Smooth muscle cell (in vitro differentiated cells): ENCODE results near the gene GDNF. TPM values are rescaled to one million over a fixed set of nuclear protein-coding genes. Genes with fewer than 3 reads are reported as not detected.

Experiments
- DNase-seq: peaks from one replicate; lab custom pipeline; 2025; ENCODE audit not compliant: unreplicated experiment; lab: John Stamatoyannopoulos, UW
- H2AFZ ChIP-seq: fragments of 200-600 bp; sonication (generic); 2 replicates; pipeline ENCODE4 v1.6.0; 2016; ENCODE audit warnings: antibody characterized with exemption, low read depth, mild to moderate bottlenecking
- H3F3A ChIP-seq: fragments of 200-600 bp; sonication (generic); 2 replicates; pipeline ENCODE4 v1.6.0; 2017; ENCODE audit warnings: antibody characterized with exemption, low read depth
- H3K27ac ChIP-seq: fragments of 200-600 bp; sonication (generic); 2 replicates; pipeline ENCODE4 v1.5.1; 2016; ENCODE audit warnings: low read depth, mild to moderate bottlenecking
- H3K27me3 ChIP-seq: fragments of 200-600 bp; sonication (generic); 2 replicates; pipeline ENCODE4 v1.6.1; 2016; ENCODE audit warnings: low read depth, mild to moderate bottlenecking
- H3K36me3 ChIP-seq: fragments of 200-600 bp; sonication (generic); 2 replicates; pipeline ENCODE4 v1.5.1; 2016; ENCODE audit warnings: low read depth
- H3K4me1 ChIP-seq: fragments of 200-600 bp; sonication (generic); 2 replicates; pipeline ENCODE4 v1.5.1; 2016; ENCODE audit warnings: low read depth
- H3K4me2 ChIP-seq: fragments of 200-600 bp; sonication (generic); 2 replicates; pipeline ENCODE4 v1.6.0; 2016; ENCODE audit warnings: mild to moderate bottlenecking
- H3K4me3 ChIP-seq: fragments of 200-600 bp; sonication (generic); 2 replicates; pipeline ENCODE4 v1.5.1; 2016; ENCODE audit warnings: mild to moderate bottlenecking
- H3K79me2 ChIP-seq: fragments of 200-600 bp; sonication (generic); 2 replicates; pipeline ENCODE4 v1.6.0; 2016; ENCODE audit warnings: low read depth, mild to moderate bottlenecking
- H3K9ac ChIP-seq: fragments of 200-600 bp; sonication (generic); 2 replicates; pipeline ENCODE4 v1.6.0; 2016; ENCODE audit warnings: low read depth
- H3K9me3 ChIP-seq: fragments of 200-600 bp; sonication (generic); replicated peaks from 2 replicates; pipeline ENCODE4 v1.5.1; 2016; ENCODE audit warnings: low read depth
- H4K20me1 ChIP-seq: fragments of 200-600 bp; sonication (generic); 2 replicates; pipeline ENCODE4 v1.6.0; 2016; ENCODE audit warnings: low read depth
- WGBS: methylation state at CpG from one replicate; pipeline ENCODE4 v1.1.7; 2016; ENCODE audit warnings: low lambda C conversion rate; 5-methylcytosine and 5-hydroxymethylcytosine counted together
- polyA plus RNA-seq: library from polyadenylated mRNA; unstranded; fragments of >200 nt; fragmentation: Nextera tagmentation; extraction: Ambion mirVana; gene quantifications from 2 replicates; pipeline ENCODE4 v1.2.1, GENCODE V29; 2016
- total RNA-seq: library from RNA; depleted of rRNA; stranded (reverse); fragments of >200 nt; gene quantifications from 2 replicates; pipeline ENCODE4 v1.2.3, GENCODE V29; 2014
- TF ChIP-seq, protein P1 (sequence below): fragments of 200-600 bp; sonication (generic); IDR thresholded peaks from 2 replicates; pipeline ENCODE4 v1.5.1; 2017; ENCODE audit warnings: borderline replicate concordance, mild to moderate bottlenecking, antibody characterized with exemption; ENCODE audit not compliant: insufficient read depth, poor library complexity, severe bottlenecking

Gene GDNF
- total and polyA plus RNA-seq, 2 experiments from 2014 or later = 12.9 to 18.8 TPM

DNA sequence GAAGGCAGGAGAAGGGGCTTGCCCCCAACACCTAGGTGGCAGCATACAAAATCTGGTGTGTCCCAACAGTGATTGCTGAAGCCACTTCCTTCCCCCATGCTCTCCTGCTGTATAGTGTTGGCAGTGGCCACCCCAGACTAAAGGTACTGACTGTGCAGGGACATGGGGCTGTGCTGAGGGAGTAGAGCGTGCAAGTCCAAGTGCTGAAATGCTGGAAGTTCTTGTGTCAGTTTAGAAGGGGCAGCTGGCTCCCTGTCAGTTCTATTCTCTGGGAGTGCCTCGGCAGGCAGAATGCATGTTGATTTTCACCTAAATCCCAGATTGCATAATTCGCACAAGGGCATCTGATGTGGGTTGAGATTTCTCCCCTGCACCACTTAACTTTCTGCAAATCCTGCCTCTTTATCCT lies 68.6 kb downstream of the GDNF start:
- Histone ChIP-seq H3K4me2 (peak overlapping the region; percentile 49), H3F3A (peaks cover 13% of the 10 kb centered on the region), H3K79me2 (no peaks in the 10 kb centered on the region), H3K4me1 (no peaks in the 10 kb centered on the region), H3K9ac (peak overlapping the region; percentile 1), H3K36me3 (no peaks in the 10 kb centered on the region), H3K27ac (peak overlapping the region; percentile 80), H3K27me3 (no peaks in the 10 kb centered on the region), H3K9me3 (no peaks in the 10 kb centered on the region), H3K4me3 (no peak overlapping the region), H2AFZ (no peak overlapping the region), H4K20me1 (no peaks in the 10 kb centered on the region)
- TF ChIP-seq, protein P1, sequence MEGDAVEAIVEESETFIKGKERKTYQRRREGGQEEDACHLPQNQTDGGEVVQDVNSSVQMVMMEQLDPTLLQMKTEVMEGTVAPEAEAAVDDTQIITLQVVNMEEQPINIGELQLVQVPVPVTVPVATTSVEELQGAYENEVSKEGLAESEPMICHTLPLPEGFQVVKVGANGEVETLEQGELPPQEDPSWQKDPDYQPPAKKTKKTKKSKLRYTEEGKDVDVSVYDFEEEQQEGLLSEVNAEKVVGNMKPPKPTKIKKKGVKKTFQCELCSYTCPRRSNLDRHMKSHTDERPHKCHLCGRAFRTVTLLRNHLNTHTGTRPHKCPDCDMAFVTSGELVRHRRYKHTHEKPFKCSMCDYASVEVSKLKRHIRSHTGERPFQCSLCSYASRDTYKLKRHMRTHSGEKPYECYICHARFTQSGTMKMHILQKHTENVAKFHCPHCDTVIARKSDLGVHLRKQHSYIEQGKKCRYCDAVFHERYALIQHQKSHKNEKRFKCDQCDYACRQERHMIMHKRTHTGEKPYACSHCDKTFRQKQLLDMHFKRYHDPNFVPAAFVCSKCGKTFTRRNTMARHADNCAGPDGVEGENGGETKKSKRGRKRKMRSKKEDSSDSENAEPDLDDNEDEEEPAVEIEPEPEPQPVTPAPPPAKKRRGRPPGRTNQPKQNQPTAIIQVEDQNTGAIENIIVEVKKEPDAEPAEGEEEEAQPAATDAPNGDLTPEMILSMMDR = no peak
- no peak for DNase-seq
- WGBS = 19% methylated on average over 3 of the region's 3 CpGs

DNA sequence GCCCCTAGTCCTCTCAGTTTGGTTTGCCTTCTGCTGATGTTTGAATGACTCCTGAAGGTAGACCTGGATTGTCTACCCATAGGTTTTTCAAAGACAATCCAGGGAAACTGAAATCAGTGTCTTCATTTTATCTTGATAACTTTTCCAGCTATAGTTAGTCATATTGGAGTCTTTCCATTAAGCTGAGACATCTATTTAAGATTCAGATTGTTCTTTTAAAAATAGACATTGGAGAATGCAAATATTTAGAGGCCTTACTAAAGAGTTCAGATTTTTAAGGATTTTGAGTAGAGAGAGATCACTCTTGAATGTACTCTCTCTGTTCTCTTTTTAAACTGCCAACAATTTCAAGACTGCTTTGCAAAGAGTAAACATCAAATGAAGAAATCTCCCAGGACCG lies 69.1 kb downstream of the GDNF start:
- Histone ChIP-seq H3K4me1 (no peaks in the 10 kb centered on the region), H3K9ac (peak overlapping the region; percentile 1), H3K9me3 (no peaks in the 10 kb centered on the region), H3K27ac (peak overlapping the region; percentile 80), H3K4me2 (peak overlapping the region; percentile 49), H3K36me3 (no peaks in the 10 kb centered on the region), H2AFZ (no peak overlapping the region), H3K27me3 (no peaks in the 10 kb centered on the region), H3K4me3 (no peak overlapping the region), H4K20me1 (no peaks in the 10 kb centered on the region), H3F3A (peaks cover 9% of the 10 kb centered on the region), H3K79me2 (no peaks in the 10 kb centered on the region)
- DNase-seq = no peak
- TF ChIP-seq, protein P1 = no peak
- 69% methylated on average over 1 of the region's 1 CpG for WGBS

DNA sequence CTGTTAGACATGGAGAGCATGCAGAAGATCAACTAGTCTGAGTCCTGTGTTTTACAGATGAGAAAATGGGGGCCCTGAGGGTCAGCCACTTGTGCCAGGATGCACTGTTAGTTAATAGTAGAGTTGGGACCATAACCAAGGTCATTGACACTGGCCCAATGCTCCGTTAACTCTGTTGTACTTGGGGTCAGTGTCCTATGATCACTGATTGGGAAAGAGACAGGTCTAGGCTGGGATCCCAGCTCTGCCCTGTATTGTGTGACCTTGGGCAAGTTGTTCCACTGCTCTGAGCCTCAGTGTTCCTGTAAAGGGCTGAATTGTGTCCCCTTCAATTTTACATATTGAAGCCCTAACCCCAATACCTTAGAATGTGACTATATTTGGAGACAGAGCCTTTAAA lies 70.0 kb downstream of the GDNF start:
- WGBS = 92% methylated on average over 1 of the region's 1 CpG
- Histone ChIP-seq H3K4me1 (no peaks in the 10 kb centered on the region), H3K79me2 (no peaks in the 10 kb centered on the region), H3K9me3 (no peaks in the 10 kb centered on the region), H3K9ac (no peak overlapping the region), H4K20me1 (no peaks in the 10 kb centered on the region), H3K4me3 (no peak overlapping the region), H3K36me3 (no peaks in the 10 kb centered on the region), H3K4me2 (no peak overlapping the region), H3F3A (peaks cover 7% of the 10 kb centered on the region), H3K27ac (peak overlapping the region; percentile 80), H3K27me3 (no peaks in the 10 kb centered on the region), H2AFZ (no peak overlapping the region)
- no peak for DNase-seq
- TF ChIP-seq, protein P1 = no peak

DNA sequence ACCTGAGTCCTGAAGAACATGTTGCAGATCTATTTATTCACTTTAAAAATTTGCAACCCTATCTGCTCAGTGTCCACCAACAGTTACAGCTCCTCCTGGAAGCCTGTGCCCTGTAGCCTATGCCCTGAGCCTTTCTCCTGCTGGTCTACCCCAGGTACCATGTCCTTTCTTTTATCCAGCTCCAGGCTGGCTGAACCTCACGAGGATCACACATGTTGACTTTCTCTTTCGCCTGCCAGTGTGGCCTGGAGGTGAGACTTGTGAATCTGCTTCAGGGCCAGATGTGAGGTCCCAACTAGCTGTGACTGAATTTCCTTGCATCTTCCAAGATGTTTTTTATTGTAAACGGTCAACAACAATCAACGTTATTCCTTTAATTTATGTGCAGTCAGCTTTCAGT lies 70.7 kb downstream of the GDNF start:
- Histone ChIP-seq H3F3A (peaks cover 7% of the 10 kb centered on the region), H3K9me3 (no peaks in the 10 kb centered on the region), H3K4me2 (no peak overlapping the region), H3K79me2 (no peaks in the 10 kb centered on the region), H3K4me3 (no peak overlapping the region), H3K36me3 (no peaks in the 10 kb centered on the region), H3K27me3 (no peaks in the 10 kb centered on the region), H2AFZ (no peak overlapping the region), H3K27ac (no peak overlapping the region), H3K9ac (no peak overlapping the region), H4K20me1 (no peaks in the 10 kb centered on the region), H3K4me1 (no peaks in the 10 kb centered on the region)
- TF ChIP-seq, protein P1 = no peak
- WGBS = 82% methylated on average over 4 of the region's 4 CpGs
- no peak for DNase-seq
